K562 (cell line): Measurements from ENCODE around the gene SHANK1. TPM values are rescaled to one million over a fixed set of nuclear protein-coding genes. Genes with fewer than 3 reads are reported as not detected.

ENCODE experiments used
- ZKSCAN8 ChIP-seq: fragments of 200-800 bp; sonication (Bioruptor generic); IDR thresholded peaks from 2 replicates; pipeline ENCODE4 v1.6.1; 2016; ENCODE audit warnings: missing genetic modification characterization, missing compliant biosample characterization
- polyA plus RNA-seq, 8 experiments: library from polyadenylated mRNA; depleted of rRNA in 4 of 8; stranded (reverse) in 5 of 8; unstranded in 3 of 8; fragments of >200 nt; fragmentation: Nextera tagmentation in 2 of 8; fragmentation: Illumina TruSeq in 1 of 8; extraction: Ambion mirVana in 2 of 8; extraction: Trizol in 1 of 8; gene quantifications; 2 replicates each; pipeline versions ENCODE4 v1.2.1 to v1.2.3, GENCODE V29; 2011 to 2014; ENCODE audit warnings: inconsistent platforms in 1 of 8, missing spikeins in 1 of 8
- total RNA-seq, 7 experiments: library from RNA; depleted of rRNA in 6 of 7; stranded (reverse); fragments of >200 nt in 6 of 7; fragmentation: Illumina TruSeq in 2 of 7; extraction: Trizol in 2 of 7; gene quantifications; 2 replicates each; pipeline versions ENCODE4 v1.2.1 to v1.2.3, GENCODE V29; 2011 to 2021; ENCODE audit warnings: low replicate concordance in 1 of 7
- TF ChIP-seq, protein P1 (sequence below): fragments of 250-450 bp; sonication (Bioruptor Pico); IDR thresholded peaks from 2 replicates; pipeline ENCODE4 v1.4.0; 2020; ENCODE audit warnings: borderline replicate concordance
- TF ChIP-seq, protein P2 (sequence below): sonication (generic); IDR thresholded peaks from 2 replicates; pipeline ENCODE4 v1.6.1; 2016
- TF ChIP-seq, protein P3 (sequence below): fragments of 250-450 bp; sonication (Bioruptor Pico); IDR thresholded peaks from 2 replicates; pipeline ENCODE4 v1.4.0; 2020; ENCODE audit warnings: mild to moderate bottlenecking, moderate library complexity, borderline replicate concordance
- TF ChIP-seq, protein P4 (sequence below): fragments of 450-650 bp; IDR thresholded peaks from 2 replicates; pipeline ENCODE4 v1.6.1; 2017; ENCODE audit warnings: antibody characterized with exemption, mild to moderate bottlenecking

Gene SHANK1
- total and polyA plus RNA-seq, 9 of the 15 experiments (the other 6 are each of a cell fraction or from before 2014, with no cell fraction given): 0.33 to 1.3 (median 0.55) TPM; not detected in 2

DNA sequence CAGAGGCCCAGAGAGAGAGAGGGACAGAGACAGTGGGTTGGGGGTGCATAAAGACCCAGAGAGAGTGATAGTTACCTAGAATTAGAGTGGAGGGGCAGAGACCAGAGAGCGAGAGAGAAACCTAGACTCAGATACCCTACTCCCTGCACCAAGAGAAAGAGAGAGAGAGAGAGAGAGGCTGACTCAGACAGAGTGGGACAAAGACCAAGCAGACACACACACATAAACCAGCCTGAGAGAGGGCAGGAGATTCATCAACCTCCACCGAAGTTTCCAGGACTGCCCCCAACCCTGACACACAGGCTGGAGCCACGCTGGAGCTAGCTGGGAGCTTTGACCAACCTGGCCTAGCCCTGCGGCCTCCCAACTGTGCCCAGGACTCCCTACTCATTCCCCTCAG lies 92.8 kb downstream of the SHANK1 start (continued):
- no peak for TF ChIP-seq ZKSCAN8 (CRISPR knock-in tag)
- TF ChIP-seq, protein P1, sequence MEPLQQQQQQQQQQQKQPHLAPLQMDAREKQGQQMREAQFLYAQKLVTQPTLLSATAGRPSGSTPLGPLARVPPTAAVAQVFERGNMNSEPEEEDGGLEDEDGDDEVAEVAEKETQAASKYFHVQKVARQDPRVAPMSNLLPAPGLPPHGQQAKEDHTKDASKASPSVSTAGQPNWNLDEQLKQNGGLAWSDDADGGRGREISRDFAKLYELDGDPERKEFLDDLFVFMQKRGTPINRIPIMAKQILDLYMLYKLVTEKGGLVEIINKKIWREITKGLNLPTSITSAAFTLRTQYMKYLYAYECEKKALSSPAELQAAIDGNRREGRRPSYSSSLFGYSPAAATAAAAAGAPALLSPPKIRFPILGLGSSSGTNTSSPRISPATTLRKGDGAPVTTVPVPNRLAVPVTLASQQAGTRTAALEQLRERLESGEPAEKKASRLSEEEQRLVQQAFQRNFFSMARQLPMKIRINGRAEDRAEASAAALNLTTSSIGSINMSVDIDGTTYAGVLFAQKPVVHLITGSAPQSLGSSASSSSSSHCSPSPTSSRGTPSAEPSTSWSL (CRISPR knock-in tag): no peak
- TF ChIP-seq, protein P2, sequence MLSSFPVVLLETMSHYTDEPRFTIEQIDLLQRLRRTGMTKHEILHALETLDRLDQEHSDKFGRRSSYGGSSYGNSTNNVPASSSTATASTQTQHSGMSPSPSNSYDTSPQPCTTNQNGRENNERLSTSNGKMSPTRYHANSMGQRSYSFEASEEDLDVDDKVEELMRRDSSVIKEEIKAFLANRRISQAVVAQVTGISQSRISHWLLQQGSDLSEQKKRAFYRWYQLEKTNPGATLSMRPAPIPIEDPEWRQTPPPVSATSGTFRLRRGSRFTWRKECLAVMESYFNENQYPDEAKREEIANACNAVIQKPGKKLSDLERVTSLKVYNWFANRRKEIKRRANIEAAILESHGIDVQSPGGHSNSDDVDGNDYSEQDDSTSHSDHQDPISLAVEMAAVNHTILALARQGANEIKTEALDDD: no peak
- TF ChIP-seq, protein P3, sequence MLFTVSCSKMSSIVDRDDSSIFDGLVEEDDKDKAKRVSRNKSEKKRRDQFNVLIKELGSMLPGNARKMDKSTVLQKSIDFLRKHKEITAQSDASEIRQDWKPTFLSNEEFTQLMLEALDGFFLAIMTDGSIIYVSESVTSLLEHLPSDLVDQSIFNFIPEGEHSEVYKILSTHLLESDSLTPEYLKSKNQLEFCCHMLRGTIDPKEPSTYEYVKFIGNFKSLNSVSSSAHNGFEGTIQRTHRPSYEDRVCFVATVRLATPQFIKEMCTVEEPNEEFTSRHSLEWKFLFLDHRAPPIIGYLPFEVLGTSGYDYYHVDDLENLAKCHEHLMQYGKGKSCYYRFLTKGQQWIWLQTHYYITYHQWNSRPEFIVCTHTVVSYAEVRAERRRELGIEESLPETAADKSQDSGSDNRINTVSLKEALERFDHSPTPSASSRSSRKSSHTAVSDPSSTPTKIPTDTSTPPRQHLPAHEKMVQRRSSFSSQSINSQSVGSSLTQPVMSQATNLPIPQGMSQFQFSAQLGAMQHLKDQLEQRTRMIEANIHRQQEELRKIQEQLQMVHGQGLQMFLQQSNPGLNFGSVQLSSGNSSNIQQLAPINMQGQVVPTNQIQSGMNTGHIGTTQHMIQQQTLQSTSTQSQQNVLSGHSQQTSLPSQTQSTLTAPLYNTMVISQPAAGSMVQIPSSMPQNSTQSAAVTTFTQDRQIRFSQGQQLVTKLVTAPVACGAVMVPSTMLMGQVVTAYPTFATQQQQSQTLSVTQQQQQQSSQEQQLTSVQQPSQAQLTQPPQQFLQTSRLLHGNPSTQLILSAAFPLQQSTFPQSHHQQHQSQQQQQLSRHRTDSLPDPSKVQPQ (CRISPR knock-in tag): no peak
- TF ChIP-seq, protein P4, sequence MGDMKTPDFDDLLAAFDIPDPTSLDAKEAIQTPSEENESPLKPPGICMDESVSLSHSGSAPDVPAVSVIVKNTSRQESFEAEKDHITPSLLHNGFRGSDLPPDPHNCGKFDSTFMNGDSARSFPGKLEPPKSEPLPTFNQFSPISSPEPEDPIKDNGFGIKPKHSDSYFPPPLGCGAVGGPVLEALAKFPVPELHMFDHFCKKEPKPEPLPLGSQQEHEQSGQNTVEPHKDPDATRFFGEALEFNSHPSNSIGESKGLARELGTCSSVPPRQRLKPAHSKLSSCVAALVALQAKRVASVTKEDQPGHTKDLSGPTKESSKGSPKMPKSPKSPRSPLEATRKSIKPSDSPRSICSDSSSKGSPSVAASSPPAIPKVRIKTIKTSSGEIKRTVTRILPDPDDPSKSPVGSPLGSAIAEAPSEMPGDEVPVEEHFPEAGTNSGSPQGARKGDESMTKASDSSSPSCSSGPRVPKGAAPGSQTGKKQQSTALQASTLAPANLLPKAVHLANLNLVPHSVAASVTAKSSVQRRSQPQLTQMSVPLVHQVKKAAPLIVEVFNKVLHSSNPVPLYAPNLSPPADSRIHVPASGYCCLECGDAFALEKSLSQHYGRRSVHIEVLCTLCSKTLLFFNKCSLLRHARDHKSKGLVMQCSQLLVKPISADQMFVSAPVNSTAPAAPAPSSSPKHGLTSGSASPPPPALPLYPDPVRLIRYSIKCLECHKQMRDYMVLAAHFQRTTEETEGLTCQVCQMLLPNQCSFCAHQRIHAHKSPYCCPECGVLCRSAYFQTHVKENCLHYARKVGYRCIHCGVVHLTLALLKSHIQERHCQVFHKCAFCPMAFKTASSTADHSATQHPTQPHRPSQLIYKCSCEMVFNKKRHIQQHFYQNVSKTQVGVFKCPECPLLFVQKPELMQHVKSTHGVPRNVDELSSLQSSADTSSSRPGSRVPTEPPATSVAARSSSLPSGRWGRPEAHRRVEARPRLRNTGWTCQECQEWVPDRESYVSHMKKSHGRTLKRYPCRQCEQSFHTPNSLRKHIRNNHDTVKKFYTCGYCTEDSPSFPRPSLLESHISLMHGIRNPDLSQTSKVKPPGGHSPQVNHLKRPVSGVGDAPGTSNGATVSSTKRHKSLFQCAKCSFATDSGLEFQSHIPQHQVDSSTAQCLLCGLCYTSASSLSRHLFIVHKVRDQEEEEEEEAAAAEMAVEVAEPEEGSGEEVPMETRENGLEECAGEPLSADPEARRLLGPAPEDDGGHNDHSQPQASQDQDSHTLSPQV: no peak
